ENCODE measurements around the gene BABAM1. TPM values are rescaled to one million over a fixed set of nuclear protein-coding genes. Genes with fewer than 3 reads are reported as not detected.

Gene BABAM1
- total RNA-seq, 4 donors from 2014 or later = 72.2 to 92.3 (median 82.5) TPM

DNA sequence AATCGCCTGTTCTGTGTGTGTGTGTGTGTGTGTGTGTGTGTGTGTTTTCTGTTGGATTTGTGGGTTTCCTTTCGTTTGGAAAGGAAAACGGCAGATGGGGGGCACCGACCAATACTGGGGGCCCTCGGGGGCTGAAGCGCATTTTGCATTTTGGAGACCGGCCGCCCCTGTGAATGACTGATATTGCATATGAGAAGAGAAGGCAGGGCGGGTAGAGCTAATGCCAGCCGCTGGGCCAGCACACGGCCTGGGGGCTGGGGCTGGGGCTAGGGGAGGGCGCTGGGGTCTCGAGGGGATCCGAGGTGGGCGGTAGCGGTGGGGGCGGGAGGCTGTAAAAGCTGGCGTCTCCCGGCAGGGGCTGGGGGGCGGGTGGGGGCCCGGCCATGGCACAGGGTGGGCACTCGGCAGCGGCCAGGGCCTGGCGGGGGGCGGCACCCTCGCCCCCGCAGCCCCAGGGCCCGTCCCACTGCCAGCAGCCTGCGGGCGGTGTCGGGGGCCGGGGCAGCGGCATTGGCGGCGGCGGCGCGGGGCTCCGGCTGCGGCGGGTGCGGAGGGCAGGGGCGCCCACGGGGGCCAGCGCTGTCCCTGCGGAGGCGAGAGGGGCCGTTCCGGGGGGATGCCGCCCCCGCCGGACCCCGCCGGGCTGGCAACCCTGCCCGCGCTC is 56.2 kb downstream of the BABAM1 start:
- TF ChIP-seq, protein P1, sequence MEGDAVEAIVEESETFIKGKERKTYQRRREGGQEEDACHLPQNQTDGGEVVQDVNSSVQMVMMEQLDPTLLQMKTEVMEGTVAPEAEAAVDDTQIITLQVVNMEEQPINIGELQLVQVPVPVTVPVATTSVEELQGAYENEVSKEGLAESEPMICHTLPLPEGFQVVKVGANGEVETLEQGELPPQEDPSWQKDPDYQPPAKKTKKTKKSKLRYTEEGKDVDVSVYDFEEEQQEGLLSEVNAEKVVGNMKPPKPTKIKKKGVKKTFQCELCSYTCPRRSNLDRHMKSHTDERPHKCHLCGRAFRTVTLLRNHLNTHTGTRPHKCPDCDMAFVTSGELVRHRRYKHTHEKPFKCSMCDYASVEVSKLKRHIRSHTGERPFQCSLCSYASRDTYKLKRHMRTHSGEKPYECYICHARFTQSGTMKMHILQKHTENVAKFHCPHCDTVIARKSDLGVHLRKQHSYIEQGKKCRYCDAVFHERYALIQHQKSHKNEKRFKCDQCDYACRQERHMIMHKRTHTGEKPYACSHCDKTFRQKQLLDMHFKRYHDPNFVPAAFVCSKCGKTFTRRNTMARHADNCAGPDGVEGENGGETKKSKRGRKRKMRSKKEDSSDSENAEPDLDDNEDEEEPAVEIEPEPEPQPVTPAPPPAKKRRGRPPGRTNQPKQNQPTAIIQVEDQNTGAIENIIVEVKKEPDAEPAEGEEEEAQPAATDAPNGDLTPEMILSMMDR (IDR thresholded peaks at IDR 0.05) = no peak
- TF ChIP-seq EP300 (IDR thresholded peaks at IDR 0.05) (no peak), POLR2A (IDR thresholded peaks at IDR 0.05; ENCODE audit: low read depth) (no peak), POLR2AphosphoS5 (IDR thresholded peaks at IDR 0.05) (no peak)
- Histone ChIP-seq H3K4me3 (peak overlapping the region in 1 of 4 donors; percentile 37), H3K27me3 (peaks cover 0 to 3% (median 0%) of the 10 kb centered on the region in 4 donors), H3K36me3 (peaks cover 23 to 59% (median 44%) of the 10 kb centered on the region in 4 donors), H3K27ac (replicated peaks in 1 of 4) (no peak overlapping the region), H3K4me1 (peaks cover 3 to 54% (median 47%) of the 10 kb centered on the region in 4 donors), H3K9me3 (no peaks in the 10 kb centered on the region)
- intact Hi-C loops (cut with DNase I) = no loop called here
- no peak for DNase-seq (ENCODE audit: extremely low spot score)
- WGBS = 41% methylated on average over 9 of the region's 56 CpGs

DNA sequence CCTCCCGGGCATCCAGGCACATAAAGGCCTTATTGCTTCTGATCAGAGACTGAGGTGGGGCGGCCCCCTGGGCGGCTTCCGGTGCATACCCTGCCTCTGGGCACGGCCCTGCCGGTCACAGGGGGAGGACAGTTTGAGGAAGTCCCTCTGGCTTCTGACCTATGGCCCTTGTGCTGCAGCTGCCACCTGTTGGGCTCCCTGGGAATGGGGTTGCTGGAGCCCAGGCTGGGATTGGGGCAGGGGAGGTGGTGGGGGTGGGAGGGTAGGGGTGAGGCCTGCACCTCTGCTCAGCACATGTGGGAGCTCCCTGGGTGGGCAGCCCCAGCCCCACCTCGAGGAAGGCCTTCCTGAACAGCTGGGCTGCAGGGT is 56.7 kb downstream of the BABAM1 start:
- no CpG with 5 or more reads among the region's 7 CpGs for WGBS
- no peak for DNase-seq (ENCODE audit: extremely low spot score)
- TF ChIP-seq POLR2A (IDR thresholded peaks at IDR 0.05; ENCODE audit: low read depth) = no peak
- Histone ChIP-seq H3K4me3 (peak overlapping the region in 1 of 4 donors; percentile 37), H3K27ac (replicated peaks in 1 of 4) (no peak overlapping the region), H3K4me1 (peaks cover 4 to 59% (median 52%) of the 10 kb centered on the region in 4 donors), H3K36me3 (peaks cover 23 to 54% (median 40%) of the 10 kb centered on the region in 4 donors), H3K27me3 (peaks cover 0 to 9% (median under 1%) of the 10 kb centered on the region in 4 donors), H3K9me3 (no peaks in the 10 kb centered on the region)
- intact Hi-C loops (cut with DNase I) = no loop called here

DNA sequence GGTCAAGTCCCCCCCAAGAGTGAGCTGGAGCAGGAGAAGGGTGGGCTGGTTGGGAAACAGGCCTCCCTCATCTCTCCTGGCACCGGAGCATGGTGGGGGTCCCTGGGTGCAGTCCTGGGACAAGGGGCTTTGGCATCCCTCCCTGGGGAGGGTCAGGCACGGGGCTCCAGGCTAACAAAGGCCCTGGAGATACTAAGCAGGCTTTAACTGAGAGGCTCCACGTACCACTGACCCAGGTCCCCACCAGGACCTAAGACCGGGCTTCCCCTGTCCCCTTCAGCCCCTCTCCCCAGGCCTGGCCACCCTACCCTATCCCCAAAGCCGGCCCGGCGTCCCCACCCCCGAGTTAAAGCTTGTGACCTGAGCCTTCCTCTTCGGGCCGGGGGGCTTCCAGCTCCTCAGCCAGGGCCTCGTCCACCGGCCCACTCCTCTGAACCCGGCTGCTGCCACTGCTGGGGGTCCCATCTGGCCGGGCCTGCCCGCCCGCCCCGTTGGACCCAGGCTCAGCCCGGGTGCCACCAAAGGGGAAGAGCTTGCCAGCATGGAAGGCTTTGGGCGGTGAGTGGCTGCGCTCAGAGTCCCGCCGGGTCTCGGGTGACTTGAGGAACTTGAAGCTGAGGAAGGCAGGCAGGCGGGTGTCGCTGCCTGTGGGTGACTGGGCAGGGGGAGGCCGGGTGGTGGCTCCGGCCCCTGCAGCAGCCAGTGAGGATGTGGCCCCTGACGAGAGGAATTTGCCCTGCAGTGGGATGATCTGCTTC is 57.3 kb downstream of the BABAM1 start:
- DNase-seq (ENCODE audit: extremely low spot score) = no peak
- Histone ChIP-seq H3K27ac (replicated peaks in 1 of 4) (no peak overlapping the region), H3K27me3 (peaks cover 0 to 14% (median 2%) of the 10 kb centered on the region in 4 donors), H3K9me3 (no peaks in the 10 kb centered on the region), H3K4me3 (no peak overlapping the region), H3K4me1 (peaks cover 6 to 65% (median 58%) of the 10 kb centered on the region in 4 donors), H3K36me3 (peaks cover 20 to 48% (median 36%) of the 10 kb centered on the region in 4 donors)
- 94% methylated on average over 9 of the region's 28 CpGs for WGBS
- TF ChIP-seq, protein P1 (IDR thresholded peaks at IDR 0.05) = no peak
- TF ChIP-seq POLR2A (IDR thresholded peaks at IDR 0.05; ENCODE audit: low read depth) (no peak), POLR2AphosphoS5 (IDR thresholded peaks at IDR 0.05) (no peak), EP300 (IDR thresholded peaks at IDR 0.05) (no peak)
- intact Hi-C loops (cut with DNase I) = no loop called here

DNA sequence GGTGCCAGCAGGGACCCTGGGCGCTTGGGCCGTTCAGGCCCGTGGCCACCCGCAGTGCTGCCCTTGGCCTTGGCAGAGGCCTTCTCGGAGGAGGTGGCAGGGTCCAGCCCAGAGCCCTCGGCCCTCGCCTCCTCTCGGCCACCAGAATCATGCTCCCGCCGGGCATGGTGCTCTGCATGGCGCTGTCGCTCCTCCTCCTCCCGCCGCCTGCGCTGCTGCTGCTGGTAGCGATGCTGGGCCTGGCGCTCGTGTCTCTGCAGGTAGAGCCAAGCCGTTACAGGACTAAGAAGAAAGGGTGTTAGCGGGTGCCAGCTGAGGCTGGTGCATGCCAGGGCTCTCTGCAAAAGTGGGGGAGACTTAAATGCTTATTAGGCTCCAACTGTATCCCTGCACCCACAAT is 57.9 kb downstream of the BABAM1 start:
- Histone ChIP-seq H3K4me1 (peaks cover 6 to 68% (median 59%) of the 10 kb centered on the region in 4 donors), H3K36me3 (peaks cover 14 to 47% (median 32%) of the 10 kb centered on the region in 4 donors), H3K27me3 (peaks cover 0 to 20% (median 2%) of the 10 kb centered on the region in 4 donors), H3K9me3 (no peaks in the 10 kb centered on the region), H3K4me3 (no peak overlapping the region), H3K27ac (replicated peaks in 1 of 4) (no peak overlapping the region)
- TF ChIP-seq POLR2A (IDR thresholded peaks at IDR 0.05; ENCODE audit: low read depth) (no peak), EP300 (IDR thresholded peaks at IDR 0.05) (no peak), POLR2AphosphoS5 (IDR thresholded peaks at IDR 0.05) (no peak)
- TF ChIP-seq, protein P1 (IDR thresholded peaks at IDR 0.05) = no peak
- WGBS = 100% methylated on average over 10 of the region's 20 CpGs
- no peak for DNase-seq (ENCODE audit: extremely low spot score)
- intact Hi-C loops (cut with DNase I) = no loop called here
